Measurements from ENCODE around the gene PRELID3B.

DNA sequence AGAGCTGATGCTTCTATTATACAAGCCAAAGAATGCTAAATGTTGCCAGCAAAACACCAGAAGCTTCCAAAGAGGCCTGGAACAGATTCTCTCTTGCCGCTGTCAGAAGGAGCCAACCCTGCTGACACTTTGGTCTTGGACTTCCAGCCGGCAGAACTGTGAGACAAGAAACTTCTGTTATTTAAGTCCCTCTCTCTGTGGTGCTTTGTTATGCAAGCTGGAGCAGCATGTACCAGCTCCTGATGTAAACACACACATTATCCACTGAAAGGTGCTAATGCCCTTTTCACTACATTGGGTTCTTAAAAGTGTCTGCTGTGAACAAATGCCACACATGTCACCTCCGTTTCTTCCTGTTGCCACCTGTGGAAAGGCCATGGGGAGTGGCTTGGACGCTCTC, 25.9 kb upstream of the PRELID3B start:
- TF ChIP-seq, protein P1, sequence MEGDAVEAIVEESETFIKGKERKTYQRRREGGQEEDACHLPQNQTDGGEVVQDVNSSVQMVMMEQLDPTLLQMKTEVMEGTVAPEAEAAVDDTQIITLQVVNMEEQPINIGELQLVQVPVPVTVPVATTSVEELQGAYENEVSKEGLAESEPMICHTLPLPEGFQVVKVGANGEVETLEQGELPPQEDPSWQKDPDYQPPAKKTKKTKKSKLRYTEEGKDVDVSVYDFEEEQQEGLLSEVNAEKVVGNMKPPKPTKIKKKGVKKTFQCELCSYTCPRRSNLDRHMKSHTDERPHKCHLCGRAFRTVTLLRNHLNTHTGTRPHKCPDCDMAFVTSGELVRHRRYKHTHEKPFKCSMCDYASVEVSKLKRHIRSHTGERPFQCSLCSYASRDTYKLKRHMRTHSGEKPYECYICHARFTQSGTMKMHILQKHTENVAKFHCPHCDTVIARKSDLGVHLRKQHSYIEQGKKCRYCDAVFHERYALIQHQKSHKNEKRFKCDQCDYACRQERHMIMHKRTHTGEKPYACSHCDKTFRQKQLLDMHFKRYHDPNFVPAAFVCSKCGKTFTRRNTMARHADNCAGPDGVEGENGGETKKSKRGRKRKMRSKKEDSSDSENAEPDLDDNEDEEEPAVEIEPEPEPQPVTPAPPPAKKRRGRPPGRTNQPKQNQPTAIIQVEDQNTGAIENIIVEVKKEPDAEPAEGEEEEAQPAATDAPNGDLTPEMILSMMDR (IDR thresholded peaks at IDR 0.05) = no peak
- TF ChIP-seq EP300 (IDR thresholded peaks at IDR 0.05) = no peak
